Panc1 (cell line): ENCODE data around the gene ACTG1. TPM values are rescaled to one million over a fixed set of nuclear protein-coding genes. Genes with fewer than 3 reads are reported as not detected.

Source experiments
- ATAC-seq: fragments of 200-7000 bp; cut with Tn5 transposase; 2 replicates; pipeline ENCODE4 v1.9.1; 2020; ENCODE audit warnings: mild to moderate bottlenecking, moderate library complexity
- BruUV-seq: library from RNA; stranded (reverse); fragments of 400-500 nt; replicated peaks from 2 replicates; lab custom pipeline; 2021; lab: Mats Ljungman, UMichigan
- CTCF ChIA-PET: fragments of 300-600 bp; sonication (Branson Sonifier 250); formaldehyde crosslinking; loops from one replicate; lab custom pipeline; 2022; ENCODE audit warnings: antibody characterized with exemption; lab: Charles Lee
- POLR2A ChIA-PET: fragments of 300-600 bp; sonication (Branson Sonifier 250); formaldehyde crosslinking; loops from one replicate; lab custom pipeline; 2022; ENCODE audit warnings: antibody characterized with exemption; lab: Charles Lee
- DNase-seq: peaks from one replicate; pipeline ENCODE4 v3.0.0-alpha.2; 2010; ENCODE audit warnings: low read depth, low spot score
- H3K27ac ChIP-seq: 2 replicates; pipeline ENCODE4 v1.5.1; 2011; ENCODE audit warnings: mild to moderate bottlenecking, low read length, inconsistent platforms
- H3K27me3 ChIP-seq: fragments of 200-500 bp; sonication (Bioruptor generic); 2 replicates; pipeline ENCODE4 v1.6.0; 2014; ENCODE audit warnings: low read length, inconsistent platforms; ENCODE audit not compliant: control insufficient read depth, insufficient read depth
- H3K36me3 ChIP-seq: fragments of 200-500 bp; sonication (Bioruptor generic); 2 replicates; pipeline ENCODE4 v1.5.1; 2014; ENCODE audit warnings: inconsistent platforms, mild to moderate bottlenecking, low read length, moderate library complexity; ENCODE audit not compliant: control insufficient read depth, insufficient read depth
- H3K4me1 ChIP-seq: 2 replicates; pipeline ENCODE4 v1.5.1; 2011; ENCODE audit warnings: inconsistent platforms, mild to moderate bottlenecking, low read length, moderate library complexity; ENCODE audit not compliant: control insufficient read depth, insufficient read depth
- H3K4me3 ChIP-seq, 2 experiments: 2 replicates each; pipeline ENCODE4 v1.5.1; 2011 to 2012; ENCODE audit warnings: low read depth in 2 of 2, low read length in 2 of 2, mild to moderate bottlenecking in 2 of 2, inconsistent platforms in 1 of 2, moderate library complexity in 1 of 2
- H3K9me3 ChIP-seq: fragments of 200-500 bp; sonication (Bioruptor generic); 2 replicates; pipeline ENCODE4 v1.5.1; 2014; ENCODE audit warnings: low read depth, mild to moderate bottlenecking, inconsistent platforms, low read length, moderate library complexity; ENCODE audit not compliant: control insufficient read depth, insufficient read depth
- POLR2AphosphoS5 ChIP-seq: IDR thresholded peaks from 2 replicates; pipeline ENCODE4 v1.6.1; 2012; ENCODE audit warnings: mild to moderate bottlenecking, low read depth, low read length, moderate library complexity
- SIN3A ChIP-seq: IDR thresholded peaks from 2 replicates; pipeline ENCODE4 v1.6.1; 2012; ENCODE audit warnings: low read depth, mild to moderate bottlenecking, low read length, moderate library complexity, borderline replicate concordance; ENCODE audit not compliant: insufficient read depth
- TCF7L2 ChIP-seq: IDR thresholded peaks from 2 replicates; pipeline ENCODE4 v1.6.1; 2011; ENCODE audit warnings: mild to moderate bottlenecking, low read depth, low read length, inconsistent platforms
- in situ Hi-C: cut with HindIII; loops from 2 replicates; pipeline ENCODE4 v1.10.0; 2016; ENCODE audit warnings: low sequenced_read_pairs, low pct_unique_long_range_greater_than_20kb
- intact Hi-C: fragments of 100-400 bp; cut with micrococcal nuclease; formaldehyde crosslinking; loops from one replicate; pipeline ENCODE4 v1.10.0; 2022; ENCODE audit not compliant: unreplicated experiment
- total RNA-seq: library from RNA; stranded (reverse); gene quantifications from one replicate; pipeline ENCODE4 v1.2.1, GENCODE V29; 2021; ENCODE audit not compliant: unreplicated experiment
- TF ChIP-seq, protein P1 (sequence below): fragments of 450-650 bp; IDR thresholded peaks from 2 replicates; pipeline ENCODE4 v1.5.1; 2017; ENCODE audit warnings: mild to moderate bottlenecking
- TF ChIP-seq, protein P2 (sequence below), 2 experiments: IDR thresholded peaks; 2 replicates each; pipeline ENCODE4 v1.6.1; 2011 to 2012; ENCODE audit warnings: low read depth in 2 of 2, control low read depth in 1 of 2, low read length in 1 of 2, mild to moderate bottlenecking in 1 of 2, moderate library complexity in 1 of 2; ENCODE audit not compliant: insufficient read depth in 1 of 2

Gene ACTG1
- total RNA-seq, 1 experiment from 2014 or later, result 4,502 TPM

DNA sequence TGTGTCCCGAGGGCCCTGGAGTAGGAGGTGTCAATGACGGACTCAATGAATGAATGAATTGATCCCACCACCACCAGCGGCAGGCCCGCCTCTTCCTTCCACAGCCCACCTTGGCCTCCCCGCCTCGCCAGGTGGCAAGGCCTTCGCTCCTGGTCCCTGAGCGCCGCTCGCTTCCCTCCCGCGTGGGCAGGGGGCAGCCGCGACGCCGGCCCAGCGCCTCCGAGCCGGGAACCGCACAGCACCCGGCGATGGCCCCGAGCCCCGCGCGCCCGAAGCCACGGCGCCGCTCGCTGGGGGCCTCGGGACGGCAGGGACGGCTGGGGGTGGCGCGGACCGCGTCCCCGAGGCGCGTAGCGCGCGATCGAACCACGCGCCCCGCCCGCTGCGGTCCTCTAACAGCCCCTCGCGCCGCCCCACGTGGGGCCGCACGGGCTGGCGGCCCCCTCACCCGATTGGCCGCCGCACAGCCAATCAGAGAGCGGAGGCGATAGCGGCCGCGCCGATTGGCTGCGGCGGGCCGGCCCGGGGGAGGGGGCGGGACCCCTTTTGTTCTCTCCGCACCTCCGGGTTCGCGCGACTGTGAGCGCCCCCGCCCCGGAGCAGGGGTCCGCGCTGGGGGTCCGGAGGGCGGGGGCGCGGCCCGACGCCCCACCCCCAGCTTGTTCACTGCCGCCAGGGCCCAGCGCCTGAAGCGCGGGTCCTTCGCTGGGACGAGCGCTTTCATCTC is 31.4 kb downstream of the ACTG1 start:
- Histone ChIP-seq H3K36me3 (no peaks in the 10 kb centered on the region), H3K27ac (no peak overlapping the region), H3K4me3 (no peak overlapping the region), H3K4me1 (peaks cover 35% of the 10 kb centered on the region), H3K27me3 (no peaks in the 10 kb centered on the region), H3K9me3 (no peaks in the 10 kb centered on the region)
- no peak for ATAC-seq
- intact Hi-C loops, result loop anchor here (10.0 kb wide), 1 partner anchor 226 kb away; no protein-coding TSS in a partner anchor
- ChIA-PET POLR2A (no interaction called here), CTCF (no interaction called here)
- no peak for DNase-seq
- no peak for TF ChIP-seq SIN3A
- TF ChIP-seq TCF7L2, result no peak
- TF ChIP-seq, protein P1, sequence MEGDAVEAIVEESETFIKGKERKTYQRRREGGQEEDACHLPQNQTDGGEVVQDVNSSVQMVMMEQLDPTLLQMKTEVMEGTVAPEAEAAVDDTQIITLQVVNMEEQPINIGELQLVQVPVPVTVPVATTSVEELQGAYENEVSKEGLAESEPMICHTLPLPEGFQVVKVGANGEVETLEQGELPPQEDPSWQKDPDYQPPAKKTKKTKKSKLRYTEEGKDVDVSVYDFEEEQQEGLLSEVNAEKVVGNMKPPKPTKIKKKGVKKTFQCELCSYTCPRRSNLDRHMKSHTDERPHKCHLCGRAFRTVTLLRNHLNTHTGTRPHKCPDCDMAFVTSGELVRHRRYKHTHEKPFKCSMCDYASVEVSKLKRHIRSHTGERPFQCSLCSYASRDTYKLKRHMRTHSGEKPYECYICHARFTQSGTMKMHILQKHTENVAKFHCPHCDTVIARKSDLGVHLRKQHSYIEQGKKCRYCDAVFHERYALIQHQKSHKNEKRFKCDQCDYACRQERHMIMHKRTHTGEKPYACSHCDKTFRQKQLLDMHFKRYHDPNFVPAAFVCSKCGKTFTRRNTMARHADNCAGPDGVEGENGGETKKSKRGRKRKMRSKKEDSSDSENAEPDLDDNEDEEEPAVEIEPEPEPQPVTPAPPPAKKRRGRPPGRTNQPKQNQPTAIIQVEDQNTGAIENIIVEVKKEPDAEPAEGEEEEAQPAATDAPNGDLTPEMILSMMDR, result no peak
- TF ChIP-seq POLR2AphosphoS5, result no peak
- TF ChIP-seq, protein P2, sequence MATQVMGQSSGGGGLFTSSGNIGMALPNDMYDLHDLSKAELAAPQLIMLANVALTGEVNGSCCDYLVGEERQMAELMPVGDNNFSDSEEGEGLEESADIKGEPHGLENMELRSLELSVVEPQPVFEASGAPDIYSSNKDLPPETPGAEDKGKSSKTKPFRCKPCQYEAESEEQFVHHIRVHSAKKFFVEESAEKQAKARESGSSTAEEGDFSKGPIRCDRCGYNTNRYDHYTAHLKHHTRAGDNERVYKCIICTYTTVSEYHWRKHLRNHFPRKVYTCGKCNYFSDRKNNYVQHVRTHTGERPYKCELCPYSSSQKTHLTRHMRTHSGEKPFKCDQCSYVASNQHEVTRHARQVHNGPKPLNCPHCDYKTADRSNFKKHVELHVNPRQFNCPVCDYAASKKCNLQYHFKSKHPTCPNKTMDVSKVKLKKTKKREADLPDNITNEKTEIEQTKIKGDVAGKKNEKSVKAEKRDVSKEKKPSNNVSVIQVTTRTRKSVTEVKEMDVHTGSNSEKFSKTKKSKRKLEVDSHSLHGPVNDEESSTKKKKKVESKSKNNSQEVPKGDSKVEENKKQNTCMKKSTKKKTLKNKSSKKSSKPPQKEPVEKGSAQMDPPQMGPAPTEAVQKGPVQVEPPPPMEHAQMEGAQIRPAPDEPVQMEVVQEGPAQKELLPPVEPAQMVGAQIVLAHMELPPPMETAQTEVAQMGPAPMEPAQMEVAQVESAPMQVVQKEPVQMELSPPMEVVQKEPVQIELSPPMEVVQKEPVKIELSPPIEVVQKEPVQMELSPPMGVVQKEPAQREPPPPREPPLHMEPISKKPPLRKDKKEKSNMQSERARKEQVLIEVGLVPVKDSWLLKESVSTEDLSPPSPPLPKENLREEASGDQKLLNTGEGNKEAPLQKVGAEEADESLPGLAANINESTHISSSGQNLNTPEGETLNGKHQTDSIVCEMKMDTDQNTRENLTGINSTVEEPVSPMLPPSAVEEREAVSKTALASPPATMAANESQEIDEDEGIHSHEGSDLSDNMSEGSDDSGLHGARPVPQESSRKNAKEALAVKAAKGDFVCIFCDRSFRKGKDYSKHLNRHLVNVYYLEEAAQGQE (IDR thresholded peaks at IDR 0.05; ENCODE audit: insufficient read depth in 1 of 2, low read depth in 2 of 2, low read length in 1 of 2), result no peak
- in situ Hi-C loops, result no loop called here
- BruUV-seq, result no TSS peak

DNA sequence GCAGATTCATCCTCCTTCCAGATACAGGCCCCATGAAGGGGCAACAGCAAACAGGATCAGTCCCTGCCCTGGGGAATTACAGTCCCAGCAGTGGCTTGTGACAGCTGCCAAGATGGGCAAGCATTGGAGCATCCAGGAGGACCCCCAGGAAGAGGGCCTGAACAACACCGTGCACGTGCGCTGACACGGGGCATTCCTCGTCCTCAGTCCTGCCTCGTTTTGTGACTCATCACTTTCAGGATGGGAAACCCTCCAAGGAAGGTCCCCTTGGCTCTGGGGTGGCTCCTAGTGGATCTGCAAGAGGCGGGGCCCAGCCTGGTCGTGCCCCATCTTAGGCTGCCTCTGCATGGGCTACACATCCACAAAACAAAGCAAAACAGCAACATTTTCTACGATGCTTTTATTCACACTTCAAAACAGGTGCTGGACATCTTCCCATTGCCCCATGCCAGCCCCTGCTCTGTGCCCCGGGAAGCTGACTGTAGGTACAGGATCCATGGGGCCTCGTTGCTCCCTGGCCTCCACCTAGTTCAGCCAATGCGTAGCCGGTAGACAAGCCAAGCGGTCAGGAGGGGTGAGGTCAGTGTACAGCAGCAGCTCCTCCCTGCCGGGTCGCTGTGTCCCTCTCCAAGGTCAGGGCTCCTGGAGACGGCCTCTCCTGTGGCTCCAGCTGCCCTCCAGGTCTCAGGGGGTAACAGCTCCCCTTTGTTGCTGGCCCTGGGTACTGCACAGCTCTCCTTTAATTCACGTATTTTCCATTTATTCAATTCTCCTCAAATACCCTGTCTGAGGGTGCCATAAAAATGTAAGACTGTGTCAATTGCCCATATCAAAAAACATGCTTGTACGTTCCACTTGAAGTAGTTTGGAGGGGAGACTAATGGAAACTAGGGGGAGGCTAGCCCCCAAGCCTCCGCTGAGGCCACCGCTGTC is 32.2 kb downstream of the ACTG1 start:
- TF ChIP-seq TCF7L2, result no peak
- TF ChIP-seq POLR2AphosphoS5, result no peak
- no peak for TF ChIP-seq SIN3A
- TF ChIP-seq, protein P2 (IDR thresholded peaks at IDR 0.05; ENCODE audit: insufficient read depth in 1 of 2, low read depth in 2 of 2, low read length in 1 of 2), result no peak
- TF ChIP-seq, protein P1, result no peak
- ChIA-PET CTCF (interaction anchor here (0.6 kb wide), 1 partner anchor 35 kb away, joined by 3 read pairs; no protein-coding TSS in a partner anchor), POLR2A (interaction anchor here (0.5 kb wide), 1 partner anchor 9 kb away, joined by 8 read pairs; no protein-coding TSS in a partner anchor)
- Histone ChIP-seq H3K9me3 (no peaks in the 10 kb centered on the region), H3K27me3 (no peaks in the 10 kb centered on the region), H3K4me3 (no peak overlapping the region), H3K4me1 (peaks cover 35% of the 10 kb centered on the region), H3K27ac (peak overlapping the region; percentile 31; the same call in 1 of the 2 replicates), H3K36me3 (no peaks in the 10 kb centered on the region)
- in situ Hi-C loops (no loop called here), intact Hi-C loops (loop anchor here (10.0 kb wide), 1 partner anchor 226 kb away; no protein-coding TSS in a partner anchor)
- DNase-seq (no peak), ATAC-seq (no peak)
- BruUV-seq, result no TSS peak
